GM12872 (cell line): Measurements from ENCODE around the gene ZHX3.

Experiments
- CTCF ChIP-seq: IDR thresholded peaks from 3 replicates; pipeline ENCODE4 v1.5.1; 2011; ENCODE audit warnings: low read depth, mild to moderate bottlenecking, low read length, moderate library complexity; ENCODE audit not compliant: insufficient read depth

The ZHX3 gene

GRCh38 chr20:41317546-41318270 lies at the start of gene ZHX3:
ZHX3 (minus strand) TSS chr20:41317731; CDS start chr20:41204916, 112,815 bp downstream.
- TF ChIP-seq CTCF: no peak

GRCh38 chr20:41367393-41367695 lies 49.8 kb upstream of the ZHX3 start:
- TF ChIP-seq CTCF: no peak

GRCh38 chr20:41366546-41367392 lies 49.2 kb upstream of the ZHX3 start, which contains the start of gene EMILIN3:
EMILIN3 (minus strand) TSS chr20:41366818; CDS start chr20:41366634, 184 bp downstream.
- TF ChIP-seq CTCF: no peak

GRCh38 chr20:41365777-41366545 lies 48.4 kb upstream of the ZHX3 start:
- TF ChIP-seq CTCF: no peak

GRCh38 chr20:41364967-41365765 lies 47.6 kb upstream of the ZHX3 start:
- TF ChIP-seq CTCF: no peak

GRCh38 chr20:41364236-41364855 lies 46.8 kb upstream of the ZHX3 start:
- TF ChIP-seq CTCF: no peak
